GM19438 (cell line): Measurements from ENCODE around the gene TRIP10.

Experiments
- ATAC-seq: cut with Tn5 transposase; IDR thresholded peaks from one replicate; pipeline ENCODE4 v1.9.1; 2021; ENCODE audit warnings: low read depth; ENCODE audit not compliant: unreplicated experiment

Gene TRIP10

DNA sequence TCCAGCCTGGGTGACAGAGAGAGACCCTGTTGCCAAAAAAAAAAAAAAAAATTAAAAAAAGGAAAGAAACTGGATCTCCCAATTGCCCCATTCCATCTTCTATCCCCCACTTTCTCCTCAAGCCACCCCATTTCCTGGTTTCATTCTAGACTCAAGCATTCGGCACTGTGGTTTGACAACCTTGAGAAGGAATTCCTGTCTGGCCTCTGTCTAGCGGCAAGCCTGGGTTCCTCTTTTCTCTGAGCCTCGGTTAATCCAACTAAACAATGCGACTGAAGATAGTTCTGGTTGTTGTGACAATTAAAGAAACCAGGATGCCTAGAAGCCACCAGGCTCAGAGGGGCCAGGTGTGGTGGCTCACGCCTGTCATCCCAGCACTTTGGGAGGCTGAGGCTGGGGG lies 15.7 kb upstream of the TRIP10 start:
- no peak for ATAC-seq

DNA sequence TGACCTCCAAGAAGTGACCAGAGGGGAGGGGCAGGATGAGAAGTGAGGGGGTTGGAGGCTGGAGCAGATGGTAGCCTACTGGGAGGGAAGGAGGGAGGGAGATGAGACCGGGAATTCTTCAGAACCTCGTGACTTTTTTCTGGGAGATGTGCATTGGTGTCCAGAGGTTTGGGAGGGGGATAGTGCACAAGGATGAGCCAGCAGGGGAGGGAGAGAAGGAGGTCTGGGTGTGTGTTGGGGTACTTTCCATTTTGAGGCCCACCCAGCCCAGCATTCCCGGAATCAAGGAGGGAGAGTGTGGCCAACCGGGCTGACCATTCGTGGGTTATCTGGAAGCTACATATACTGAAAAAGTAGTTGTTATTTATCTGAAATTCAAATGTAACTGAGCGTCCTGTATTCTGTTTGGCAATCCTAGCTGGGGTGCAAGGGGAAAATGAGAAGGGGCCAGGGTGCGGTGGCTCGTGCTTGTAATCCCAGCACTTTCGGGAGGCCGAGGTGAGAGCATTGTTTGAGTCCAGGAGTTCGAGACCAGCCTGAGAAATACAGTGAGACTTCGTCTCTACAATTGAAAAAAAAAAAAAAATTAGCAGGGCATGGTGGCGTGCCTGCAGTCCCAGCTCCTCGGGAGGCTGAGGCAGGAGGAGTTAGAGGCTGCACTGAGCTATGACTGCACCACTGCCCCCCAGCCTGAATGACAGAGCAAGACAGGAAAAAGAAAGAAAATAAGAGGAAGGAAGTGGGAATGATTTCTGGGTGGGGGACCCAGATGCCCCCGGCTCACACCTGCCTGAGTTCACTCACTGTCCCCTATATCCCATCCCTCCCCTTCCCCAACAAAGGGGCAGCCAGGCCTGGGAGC lies 14.6 kb upstream of the TRIP10 start:
- no peak for ATAC-seq

DNA sequence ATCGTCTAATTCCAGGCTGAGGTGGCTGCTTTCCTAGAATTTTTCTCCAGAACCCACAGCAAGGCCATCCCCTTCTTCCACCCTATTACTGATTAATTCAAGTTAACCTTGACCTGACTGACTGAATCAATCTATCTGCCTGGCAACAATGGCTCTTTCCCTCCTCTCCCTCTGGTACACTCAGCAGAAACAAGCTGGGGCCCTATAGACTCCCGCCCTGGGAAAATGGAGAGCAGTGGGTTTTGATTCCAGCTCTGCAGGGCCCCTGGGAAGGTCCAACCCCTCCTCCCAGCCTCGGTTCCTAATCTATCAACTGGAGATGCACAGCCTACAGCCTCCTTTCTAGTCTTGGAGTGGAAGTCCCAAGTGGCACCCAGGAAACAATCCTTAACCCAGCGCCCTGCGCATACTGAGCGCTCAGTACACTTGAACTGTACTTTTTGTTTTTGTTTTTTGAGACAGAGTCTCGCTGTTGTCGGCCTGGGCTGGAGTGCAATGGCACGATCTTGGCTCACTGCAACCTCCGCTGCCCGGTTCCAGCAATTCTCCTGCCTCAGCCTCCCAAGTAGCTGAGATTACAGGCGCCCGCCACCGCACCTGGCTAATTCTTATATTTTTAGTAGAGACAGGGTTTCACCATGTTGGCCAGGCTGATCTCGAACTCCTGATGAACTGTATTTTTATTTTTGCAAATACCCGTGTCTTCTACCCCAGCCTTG lies 13.8 kb upstream of the TRIP10 start:
- ATAC-seq: no peak

DNA sequence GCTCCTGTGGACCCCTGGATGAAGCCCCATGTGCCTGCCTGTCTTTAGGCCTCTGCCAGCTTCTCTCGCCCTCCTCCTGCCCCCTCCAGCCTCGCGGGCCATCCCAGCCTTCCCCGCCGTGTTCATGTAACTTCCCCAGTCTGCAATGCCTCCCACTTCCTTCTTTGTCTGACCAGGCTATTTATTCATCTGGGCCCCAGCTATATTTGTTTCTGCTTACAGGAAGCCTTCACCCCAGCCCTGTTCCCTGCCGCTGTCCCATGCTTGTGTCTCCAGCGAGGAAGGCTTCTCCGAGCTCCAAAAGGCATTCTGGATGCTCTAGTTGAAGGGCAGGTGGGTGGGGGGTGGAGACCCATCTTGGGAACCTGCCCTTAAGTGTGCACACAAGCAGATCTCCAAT lies 11.1 kb upstream of the TRIP10 start:
- no peak for ATAC-seq

DNA sequence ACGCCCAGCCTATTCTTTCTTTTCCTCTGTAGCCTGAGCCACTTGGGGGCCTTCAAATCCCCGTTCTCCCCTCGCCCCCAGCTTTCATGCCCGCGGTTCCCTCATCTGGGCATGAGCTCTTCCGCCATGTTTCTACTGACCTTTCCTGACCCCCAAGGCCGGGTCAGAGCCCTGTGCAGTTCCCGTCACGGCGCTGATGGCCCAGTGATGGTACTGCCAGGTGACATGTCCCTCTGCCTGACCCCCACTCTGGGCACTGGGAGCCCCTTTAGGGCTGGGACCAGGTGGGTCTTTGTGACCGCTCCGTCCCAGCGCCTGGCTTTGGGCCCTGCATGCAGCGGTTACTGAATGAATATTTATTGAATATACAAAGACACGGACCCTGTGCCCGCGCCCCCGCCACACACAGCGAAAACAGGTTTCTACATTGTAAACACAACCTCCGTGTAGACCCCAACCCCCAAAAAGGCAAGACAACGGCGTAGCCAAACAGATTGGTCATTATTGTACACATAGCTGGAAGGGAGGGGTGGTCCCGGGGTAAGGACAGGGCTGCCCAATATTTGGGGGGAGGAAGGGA lies 9.8 kb upstream of the TRIP10 start:
- ATAC-seq: no peak

DNA sequence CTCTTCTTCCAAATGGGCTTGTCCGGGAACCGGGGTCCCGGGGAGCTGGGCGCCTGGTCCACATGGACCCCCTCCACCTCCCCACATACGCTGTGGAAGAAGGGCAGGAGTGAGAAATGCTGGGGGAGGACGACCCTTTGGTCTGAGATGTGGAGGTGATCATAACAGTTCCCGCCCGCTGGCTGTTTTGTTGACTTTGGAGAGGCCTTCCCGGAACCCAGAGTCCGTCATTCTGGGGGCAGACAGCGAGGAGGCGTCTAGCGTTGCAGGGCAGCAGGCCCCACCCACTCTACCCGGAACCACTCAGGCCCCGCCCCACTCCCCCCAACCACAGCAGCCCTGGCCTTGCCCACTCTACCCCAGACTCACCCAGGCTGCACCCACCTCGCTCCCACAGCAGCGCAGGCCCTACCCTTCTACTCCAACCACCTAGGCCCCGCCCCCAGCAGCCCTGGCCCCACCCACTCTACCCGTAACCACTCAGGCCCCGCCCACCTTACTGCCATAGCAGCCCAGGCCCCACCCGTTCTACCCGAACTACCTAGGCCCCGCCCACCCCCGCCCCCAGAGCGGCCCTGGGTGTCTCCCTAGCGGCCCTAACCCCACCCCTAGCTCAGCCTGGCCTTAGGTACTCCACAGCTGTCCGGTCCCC lies 9.2 kb upstream of the TRIP10 start:
- no peak for ATAC-seq

DNA sequence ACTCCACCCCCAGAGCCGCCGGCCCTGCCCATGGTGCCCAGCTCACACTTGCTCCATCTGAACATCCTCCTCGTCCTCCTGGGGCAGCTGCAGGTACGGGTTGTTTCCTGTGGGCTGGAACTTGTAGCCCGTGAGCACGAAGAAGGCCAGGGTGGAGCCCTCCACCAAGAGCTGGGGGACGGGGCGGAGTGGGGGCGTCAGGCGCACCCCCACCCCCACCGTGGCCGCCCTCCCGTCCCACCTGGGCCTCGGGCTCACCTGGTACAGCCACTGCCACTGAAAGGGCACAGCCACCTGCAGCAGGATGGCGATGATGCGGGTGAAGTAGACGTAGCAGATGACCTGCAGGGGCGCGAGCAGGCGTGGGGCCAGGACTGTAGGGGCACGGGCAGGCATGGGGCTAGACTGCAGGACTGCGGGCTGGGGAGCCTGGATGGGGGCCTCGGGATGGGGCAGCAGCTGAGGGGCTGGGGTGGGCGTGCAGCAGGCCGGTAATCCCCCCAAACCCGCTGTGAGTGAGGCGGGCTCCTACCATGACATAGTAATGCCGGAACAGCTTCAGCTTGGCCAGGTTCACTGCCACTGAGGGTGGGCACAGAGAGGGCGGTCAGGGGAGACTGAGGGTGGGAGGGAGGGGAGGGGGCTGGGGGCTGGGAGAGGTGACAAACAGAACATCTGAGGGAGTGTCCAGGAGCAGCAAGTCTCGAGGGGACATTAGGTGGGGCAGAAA lies 8.4 kb upstream of the TRIP10 start:
- no peak for ATAC-seq

DNA sequence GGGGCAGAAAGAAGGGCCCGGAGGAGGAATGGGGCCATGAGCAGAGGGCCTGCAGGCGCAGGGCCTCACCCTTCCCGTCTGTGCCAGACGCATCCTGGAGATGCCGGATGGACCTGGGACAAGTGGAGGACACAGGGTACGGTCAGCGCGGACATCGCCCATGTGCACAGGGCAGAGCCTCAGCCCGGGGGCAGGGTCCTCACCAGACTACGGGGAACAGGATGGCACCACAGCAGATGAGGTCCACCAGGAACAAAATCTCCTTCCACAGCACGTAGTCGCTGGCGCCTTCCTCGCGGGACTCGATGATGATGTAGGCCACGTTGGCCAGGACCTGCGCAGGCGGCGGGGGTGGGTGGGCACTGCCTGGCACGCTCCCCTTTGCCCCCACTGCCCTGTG lies 7.7 kb upstream of the TRIP10 start:
- ATAC-seq: no peak

DNA sequence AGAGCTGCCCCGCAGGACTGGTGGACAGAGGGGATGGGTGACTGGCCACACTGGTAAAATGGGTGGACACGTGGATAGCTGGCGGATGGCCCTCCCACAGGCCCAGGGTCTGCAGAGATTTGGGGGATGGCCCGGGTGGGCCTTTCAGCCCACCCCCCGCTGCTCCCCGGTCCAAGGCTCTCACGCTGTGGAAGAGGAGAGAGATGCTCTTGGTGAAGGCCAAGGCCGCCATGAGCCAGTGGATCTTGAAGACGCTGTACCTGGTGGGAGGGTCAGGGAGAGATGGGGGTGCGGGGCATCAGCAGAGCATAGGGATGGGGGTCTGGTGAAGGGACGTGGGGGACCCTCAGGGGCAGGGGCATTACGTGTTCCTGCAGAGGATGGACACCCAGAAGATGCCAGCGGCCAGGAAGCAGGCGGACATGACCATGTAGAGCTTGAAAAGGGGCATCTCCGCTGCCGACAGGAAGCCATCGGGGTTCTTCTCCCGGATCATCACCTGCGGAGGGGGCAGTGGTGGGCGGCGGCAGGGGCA lies 6.6 kb upstream of the TRIP10 start:
- ATAC-seq: no peak

DNA sequence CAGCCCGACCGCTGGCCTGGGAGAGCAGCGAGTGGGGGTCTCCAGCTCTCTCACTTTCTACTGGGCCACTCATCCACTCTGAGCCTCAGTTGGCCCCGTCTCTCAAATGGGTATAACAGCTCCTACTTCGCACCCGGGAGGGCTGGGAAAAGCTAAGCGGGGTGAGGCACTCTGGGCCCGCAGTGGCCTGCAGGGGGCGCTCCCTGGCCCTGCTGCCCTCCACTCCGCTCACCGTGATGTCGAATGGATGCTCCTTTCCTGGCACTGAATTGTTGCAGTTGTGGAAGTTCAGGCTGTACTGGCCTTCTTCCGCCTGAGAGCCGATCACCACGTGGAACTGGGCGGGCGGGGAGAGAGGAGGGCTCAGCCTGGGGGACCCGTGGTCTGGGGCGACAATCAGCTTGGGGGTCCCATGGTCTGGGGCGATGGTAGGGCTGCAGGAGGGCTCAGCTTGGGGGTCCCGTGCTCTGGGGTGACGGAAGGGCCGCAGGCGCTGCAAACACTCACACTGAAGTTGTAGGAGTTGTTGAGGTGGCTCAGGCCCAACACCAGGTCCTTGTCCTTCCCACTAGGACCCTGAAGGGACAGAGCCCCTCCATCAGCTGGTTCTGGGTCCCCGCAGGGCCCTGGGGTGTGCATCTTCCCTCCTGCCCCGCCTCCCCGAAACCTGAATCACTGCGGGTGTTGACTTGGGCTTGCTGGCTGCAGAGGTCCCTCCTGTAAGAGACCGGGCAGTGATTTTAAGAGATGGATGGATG lies 6.0 kb upstream of the TRIP10 start:
- ATAC-seq: no peak

DNA sequence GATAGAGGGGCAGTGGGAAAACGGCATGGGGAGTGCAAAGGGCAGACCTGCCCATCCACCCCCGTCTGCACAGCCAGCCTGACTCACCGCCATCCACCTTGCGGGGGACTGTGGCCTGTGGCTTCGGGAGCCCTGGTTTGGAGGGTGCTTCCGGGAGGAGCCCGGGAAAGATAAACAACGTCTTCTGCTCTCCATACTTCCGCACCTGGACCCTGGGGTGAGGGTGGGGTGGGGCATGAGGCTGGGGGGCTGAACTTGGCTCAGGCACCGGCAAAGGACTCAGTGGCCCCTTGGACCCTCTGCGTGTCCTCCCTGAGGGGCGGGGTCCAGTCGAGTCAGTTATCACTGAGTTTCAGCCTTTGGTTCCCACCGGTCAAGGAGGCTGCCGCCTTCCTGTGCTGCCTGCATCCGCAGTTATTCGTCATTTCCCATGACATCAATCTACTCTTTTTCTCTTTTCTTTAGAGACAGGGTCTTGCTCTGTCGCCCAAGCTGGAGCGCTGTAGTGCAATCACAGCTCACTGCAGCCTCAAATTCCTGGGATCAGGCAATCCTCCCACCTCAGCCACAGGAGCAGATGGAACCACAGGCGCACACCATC lies 5.3 kb upstream of the TRIP10 start:
- ATAC-seq: no peak

DNA sequence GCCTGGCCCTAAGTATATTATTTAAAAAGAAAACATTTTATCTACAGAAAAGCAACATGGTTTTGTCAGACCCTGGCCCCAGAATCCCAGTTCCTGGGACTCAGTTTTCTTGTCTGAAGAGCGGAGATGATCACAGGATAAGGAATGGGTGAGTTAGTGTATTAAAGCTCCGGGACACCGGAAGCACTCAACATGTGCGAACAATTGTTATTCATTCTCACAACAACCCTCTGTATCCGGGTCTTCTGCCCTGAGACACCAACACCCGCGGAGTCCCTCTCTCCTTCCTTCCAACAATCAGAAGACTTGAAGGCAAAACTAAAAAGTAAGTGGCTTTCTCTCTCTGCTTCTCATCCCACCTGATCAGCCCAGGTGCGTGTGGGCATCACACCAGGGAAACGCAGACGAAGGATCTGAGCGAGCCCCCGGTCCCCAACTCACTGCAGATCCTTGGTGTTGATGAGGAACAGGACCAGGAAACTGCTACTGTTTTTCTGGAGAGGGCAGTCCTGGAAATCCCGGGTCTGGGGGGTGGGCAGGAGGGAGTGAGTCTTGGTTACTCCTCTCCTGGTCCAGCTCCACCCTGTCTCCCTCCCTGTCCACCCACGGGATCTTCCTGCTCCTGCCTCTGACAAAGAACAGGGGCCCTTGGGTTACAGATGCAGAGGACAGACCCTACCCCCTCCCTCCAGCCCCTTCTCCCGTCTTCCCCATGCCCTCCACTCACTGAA lies 4.1 kb upstream of the TRIP10 start:
- no peak for ATAC-seq

DNA sequence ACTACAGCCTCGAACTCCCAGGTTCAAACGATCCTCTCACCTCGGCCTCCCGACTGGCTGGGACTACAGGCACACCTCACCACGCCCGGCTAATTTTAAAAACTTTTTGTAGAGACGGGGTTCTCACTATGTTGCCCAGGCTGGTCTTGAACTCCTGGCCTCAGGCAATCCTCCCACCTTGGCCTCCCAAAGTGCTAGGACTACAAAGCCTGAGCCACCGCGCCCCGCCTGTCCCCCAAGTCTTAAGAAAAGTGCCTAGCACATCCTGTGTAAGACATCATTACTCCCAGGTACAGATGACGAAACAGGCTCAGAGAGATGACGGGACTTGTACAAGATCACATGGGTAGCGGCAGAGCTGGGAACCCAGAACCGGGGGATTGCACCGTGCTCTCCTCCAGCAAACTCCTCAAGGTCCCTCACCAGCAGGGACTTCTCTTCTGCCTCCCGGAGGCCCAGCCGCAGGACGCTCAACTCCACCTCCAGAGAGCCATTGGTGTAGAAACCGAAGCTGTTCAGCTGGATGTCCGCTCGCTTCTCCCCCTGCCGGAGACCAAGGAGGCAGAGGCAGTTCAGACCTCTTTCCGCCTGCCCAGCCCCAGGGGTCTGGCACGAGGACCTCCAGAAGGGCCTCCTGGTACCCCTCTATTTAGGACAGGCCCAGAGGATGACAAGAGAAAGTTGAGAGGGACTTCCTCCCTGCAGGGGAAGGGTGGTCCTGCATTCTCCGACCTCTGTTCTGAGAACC lies 3.1 kb upstream of the TRIP10 start:
- no peak for ATAC-seq

DNA sequence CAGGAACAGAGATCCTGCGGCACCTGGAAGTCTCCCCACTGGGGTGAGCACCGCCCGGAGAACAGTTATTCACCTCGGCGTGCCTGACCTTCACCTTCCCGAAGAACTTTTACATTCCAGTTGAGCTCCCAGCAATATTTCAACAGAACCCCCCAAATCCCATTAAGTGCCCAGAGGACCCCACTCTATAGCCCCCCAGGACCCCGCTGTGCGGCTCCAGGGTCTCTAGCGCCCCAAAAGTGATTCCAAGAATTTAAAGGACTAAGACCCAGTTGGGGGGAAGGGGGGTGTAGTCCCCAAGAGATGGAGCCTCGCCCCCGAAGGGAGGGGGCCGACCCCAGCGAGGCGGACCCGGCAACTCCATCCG lies 2.6 kb upstream of the TRIP10 start:
- ATAC-seq: no peak

DNA sequence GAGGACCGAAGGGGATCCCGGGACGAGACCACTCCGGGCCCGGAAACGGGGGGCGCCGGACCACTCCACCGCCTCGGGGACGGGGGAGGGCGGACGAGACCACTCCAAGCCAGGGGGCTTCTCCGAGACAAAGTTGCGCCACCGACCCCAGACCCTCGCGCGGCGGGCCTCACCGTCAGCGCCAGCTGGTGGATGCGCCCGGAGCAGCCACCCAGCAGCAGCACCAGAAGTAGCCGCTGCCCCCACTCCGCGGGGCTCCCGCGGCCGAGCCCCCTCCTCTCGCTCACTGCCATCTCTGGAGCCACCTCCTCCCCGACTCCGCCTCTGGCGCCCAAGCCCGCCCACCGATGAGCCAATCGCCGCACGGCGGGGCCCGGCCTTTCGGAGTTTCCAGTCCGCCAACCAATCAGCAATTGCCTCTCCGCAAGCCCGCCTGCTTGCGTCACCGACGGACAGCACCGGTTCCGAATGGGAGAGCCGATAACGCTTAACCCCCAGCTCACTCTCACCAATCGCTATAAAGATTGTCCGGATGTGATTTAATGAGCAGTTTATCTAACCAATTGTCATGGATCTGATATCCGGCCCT lies 2.1 kb upstream of the TRIP10 start, which contains the start of gene GPR108:
GPR108 (minus strand) TSS at position 297 of the 589 bp plus-strand sequence; CDS start at position 293, 4 bp downstream.
- ATAC-seq: peak; percentile 50

DNA sequence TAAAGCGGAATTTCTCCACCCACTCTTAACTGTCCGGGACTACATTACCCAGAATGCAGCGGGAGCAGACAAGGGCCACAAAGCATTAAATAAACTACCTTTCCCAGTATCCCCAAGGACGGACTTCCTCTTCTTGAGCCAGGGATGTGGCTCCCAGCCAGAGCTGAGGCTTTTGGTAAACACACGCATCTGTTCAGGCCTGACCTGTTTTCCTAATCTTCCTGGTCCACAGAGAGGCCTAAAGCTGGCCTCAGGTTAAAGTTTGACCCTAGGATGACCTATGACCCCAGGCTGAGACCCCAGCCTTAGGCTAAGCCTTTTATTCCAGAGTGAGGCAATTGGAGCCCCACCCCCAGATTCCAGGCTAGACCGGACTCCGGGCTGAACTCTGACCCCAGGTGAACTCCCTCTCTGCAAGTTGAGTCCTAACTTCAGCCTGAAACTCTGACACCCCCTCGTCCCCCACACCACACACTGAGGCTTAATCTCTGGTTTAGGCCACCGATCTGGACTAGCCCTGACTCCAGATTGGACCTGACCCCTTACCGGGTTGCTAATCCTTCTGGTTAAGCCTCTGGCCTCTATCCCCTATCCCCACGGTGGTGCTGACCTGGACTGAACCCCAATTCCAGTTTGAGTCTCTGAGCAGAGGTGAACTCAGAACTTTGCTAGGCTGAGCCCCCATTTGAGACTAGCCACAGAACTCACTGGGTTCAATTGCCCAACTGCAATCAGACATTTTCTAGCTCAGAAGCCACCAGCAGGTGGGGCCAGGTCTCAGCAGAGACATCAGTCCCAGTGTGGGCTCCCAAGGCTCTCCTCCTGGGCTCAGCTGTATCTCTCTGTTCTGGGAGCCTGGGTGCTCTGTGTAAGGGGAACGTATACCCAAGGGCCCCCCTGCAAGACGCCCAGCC lies 1.4 kb upstream of the TRIP10 start:
- ATAC-seq: no peak
